Subcutaneous adipose tissue (tissue), 4 donors: ENCODE data around the gene WWC1. TPM values are rescaled to one million over a fixed set of nuclear protein-coding genes. Genes with fewer than 3 reads are reported as not detected.

Experiments used
- total RNA-seq, 4 donors: library from RNA; depleted of rRNA; stranded (reverse); fragments of >200 nt; gene quantifications; one replicate each; pipeline ENCODE4 v1.1.0, GENCODE V29; 2016
- TF ChIP-seq, protein P1 (sequence below): fragments of 450-650 bp; IDR thresholded peaks from one replicate; pipeline ENCODE4 v1.5.1; 2016; ENCODE audit warnings: low read depth, mild to moderate bottlenecking, control low read depth, antibody characterized with exemption, moderate library complexity

Gene WWC1
- total RNA-seq, 4 donors from 2014 or later, result 0.34 to 5.1 (median 1.1) TPM; not detected in 1

DNA sequence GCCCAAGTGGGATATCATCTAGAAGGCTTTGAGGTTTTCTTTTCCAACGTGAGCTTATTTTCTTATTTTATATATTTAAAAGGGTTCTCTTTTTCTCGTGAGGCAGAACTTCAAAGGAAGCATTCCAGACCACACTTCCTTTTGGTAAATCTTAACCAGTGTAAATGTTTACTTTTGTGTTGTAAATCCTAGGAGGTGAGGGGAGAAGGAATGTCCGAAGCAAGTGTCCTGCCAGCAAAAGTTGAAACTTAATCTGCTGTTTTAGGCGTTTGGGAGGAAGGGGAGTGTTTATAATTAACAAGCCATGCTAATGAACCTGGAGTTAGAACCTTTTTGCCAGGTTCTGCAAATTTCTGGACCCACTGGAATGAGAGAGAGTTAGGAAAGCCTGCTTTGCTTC is 37.9 kb downstream of the WWC1 start:
- TF ChIP-seq, protein P1, sequence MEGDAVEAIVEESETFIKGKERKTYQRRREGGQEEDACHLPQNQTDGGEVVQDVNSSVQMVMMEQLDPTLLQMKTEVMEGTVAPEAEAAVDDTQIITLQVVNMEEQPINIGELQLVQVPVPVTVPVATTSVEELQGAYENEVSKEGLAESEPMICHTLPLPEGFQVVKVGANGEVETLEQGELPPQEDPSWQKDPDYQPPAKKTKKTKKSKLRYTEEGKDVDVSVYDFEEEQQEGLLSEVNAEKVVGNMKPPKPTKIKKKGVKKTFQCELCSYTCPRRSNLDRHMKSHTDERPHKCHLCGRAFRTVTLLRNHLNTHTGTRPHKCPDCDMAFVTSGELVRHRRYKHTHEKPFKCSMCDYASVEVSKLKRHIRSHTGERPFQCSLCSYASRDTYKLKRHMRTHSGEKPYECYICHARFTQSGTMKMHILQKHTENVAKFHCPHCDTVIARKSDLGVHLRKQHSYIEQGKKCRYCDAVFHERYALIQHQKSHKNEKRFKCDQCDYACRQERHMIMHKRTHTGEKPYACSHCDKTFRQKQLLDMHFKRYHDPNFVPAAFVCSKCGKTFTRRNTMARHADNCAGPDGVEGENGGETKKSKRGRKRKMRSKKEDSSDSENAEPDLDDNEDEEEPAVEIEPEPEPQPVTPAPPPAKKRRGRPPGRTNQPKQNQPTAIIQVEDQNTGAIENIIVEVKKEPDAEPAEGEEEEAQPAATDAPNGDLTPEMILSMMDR, result no peak

DNA sequence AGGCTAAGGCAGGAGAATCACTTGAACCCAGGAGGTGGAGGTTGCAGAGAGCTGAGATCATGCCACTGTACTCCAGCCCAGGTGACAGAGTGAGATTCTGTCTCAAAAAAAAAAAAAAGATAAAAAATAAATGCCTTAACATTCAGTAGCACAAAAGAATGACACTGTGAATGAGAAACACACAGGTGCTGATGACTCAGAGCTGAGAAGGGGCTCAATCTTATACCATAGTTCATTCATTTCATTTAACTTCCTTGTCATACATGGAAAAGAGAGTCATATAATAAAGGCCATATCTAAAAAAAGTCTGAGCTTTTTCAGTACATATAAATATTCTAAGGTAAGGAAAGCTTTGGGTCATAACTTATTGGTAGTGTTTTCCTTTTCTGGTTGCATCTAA is 40.6 kb downstream of the WWC1 start:
- TF ChIP-seq, protein P1, result no peak

DNA sequence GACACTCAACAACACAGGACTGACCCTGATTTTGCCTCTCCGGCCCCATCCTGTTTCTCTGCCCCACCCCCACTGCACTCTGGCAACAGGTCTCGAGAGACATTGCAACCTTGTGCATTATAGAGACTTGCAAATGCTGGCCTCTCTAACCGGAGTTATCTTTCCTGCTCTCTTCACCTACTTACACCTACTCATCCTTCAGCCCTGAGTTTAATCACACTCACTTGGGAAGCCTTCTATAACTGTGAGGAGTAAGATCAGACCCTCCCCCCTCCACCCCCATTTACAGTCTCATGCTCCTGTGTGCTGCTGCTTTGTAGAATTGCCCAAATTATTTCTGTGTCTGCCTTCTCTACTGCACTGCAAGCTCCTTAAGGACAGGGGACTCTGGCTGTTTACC is 42.8 kb downstream of the WWC1 start:
- TF ChIP-seq, protein P1, result no peak

DNA sequence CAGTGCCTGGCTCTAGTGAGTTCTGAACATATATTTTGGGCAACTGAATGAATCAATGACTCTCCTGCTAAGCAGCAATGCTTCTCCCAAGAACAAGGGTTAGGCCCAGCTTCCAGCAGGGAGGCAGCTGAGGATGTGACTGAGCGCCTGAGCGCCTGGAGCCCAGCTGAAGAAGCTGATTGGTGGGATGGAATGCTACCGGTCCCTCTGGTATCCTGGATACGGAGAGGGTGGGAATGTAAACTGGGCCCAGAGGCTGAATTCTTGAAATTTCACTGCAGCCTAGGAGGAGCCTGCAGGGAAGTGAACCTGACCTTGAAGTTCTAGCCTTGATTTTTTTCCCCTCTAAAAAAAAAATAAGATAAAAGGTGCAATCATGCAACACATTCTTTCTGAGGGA is 43.2 kb downstream of the WWC1 start:
- TF ChIP-seq, protein P1, result no peak

DNA sequence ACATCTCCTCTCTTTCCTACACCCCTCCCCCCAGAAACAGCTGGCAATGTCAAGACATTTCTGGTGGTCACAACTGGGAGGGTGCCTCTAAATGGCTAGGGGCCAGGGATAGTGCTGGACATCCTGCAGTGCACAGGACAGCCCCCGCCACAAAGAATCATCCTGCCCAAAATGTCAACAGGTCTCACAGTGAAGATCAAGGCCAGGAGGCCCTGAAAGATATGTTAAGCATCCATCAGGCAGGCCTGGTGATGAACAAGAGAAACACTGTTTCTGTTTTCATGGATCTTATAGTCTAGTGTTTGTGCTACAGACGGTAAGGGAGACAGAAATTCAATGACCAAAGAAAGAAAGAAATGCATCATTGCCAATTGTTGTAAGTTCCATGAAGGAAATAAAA is 45.9 kb downstream of the WWC1 start:
- TF ChIP-seq, protein P1, result no peak

DNA sequence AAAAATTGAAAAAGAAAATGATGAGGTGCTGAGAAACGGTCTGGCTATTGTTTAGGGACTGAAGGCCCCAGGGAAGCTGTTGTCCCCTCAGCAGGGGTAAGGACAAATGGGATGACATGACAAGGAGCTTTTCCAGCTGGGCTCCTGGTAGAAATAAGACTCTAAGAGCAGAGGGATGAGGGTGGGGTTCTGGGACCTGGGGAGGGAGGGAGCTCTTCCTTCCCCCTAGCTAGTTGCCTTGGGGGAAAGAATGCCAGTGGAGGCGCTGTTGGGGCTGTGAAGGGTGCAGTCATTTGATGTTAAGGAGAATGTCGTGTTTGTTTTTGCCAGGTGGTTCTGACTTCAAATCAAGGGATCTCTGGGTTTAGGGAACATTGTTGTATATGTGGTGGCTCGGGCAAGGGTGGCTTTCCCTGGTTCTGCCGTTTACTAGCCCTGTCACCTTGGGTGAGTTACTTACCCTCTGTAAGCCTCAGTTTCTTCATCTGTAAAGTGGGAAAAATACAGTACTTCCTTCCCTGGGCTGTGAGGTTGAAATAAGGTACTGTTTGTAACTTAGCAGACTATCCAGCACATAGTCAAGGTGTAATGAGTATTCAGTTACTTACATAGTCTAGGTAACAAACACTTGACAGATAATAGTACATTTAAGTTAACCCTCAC is 47.8 kb downstream of the WWC1 start:
- TF ChIP-seq, protein P1, result no peak

DNA sequence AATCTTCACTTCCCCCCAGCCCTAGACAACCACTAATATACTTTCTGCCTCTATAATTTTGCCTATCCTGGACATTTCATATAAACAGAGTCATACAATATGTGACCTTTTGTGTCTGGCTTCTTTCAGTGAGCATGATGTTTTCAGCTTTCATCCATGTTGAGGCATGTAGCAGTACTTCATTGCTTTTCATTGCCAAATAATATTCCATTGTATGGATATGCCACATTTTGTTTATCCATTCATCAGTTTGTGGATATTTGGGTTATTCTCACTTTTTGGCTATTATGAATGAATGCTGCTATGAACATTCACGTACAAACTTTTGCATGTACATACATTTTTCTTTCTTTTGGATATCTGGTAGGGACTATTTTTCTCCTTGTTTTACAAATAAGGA is 49.0 kb downstream of the WWC1 start:
- TF ChIP-seq, protein P1, result no peak
